ENCODE measurements around the gene GH2.
"Not testable (repeated sequence)": the region's sequence is repeated elsewhere in the genome, so short reads cannot be mapped to it uniquely, and the experiment has no call there.

Gene GH2

GRCh38 chr17:63920779-63921178 lies 39.0 kb upstream of the GH2 start:
- not testable (repeated sequence) for H3K4me1 ChIP-seq (ENCODE audit: control insufficient read depth in 2 of 2, insufficient read depth in 2 of 2, low read length in 2 of 2); H3K9me3 ChIP-seq (ENCODE audit: control insufficient read depth in 2 of 2, low read length in 2 of 2); H3K4me3 ChIP-seq (ENCODE audit: low read length in 2 of 2); H3K27ac ChIP-seq (ENCODE audit: low read depth in 2 of 2, low read length in 2 of 2); H3K27me3 ChIP-seq (ENCODE audit: control insufficient read depth in 2 of 2, insufficient read depth in 2 of 2, low read length in 2 of 2); H3K9ac ChIP-seq (ENCODE audit: low read depth in 1 of 2, low read length in 2 of 2); H3K36me3 ChIP-seq (ENCODE audit: control insufficient read depth in 2 of 2, insufficient read depth in 2 of 2, low read length in 2 of 2)

GRCh38 chr17:63920050-63920449 lies 38.3 kb upstream of the GH2 start:
- H3K9ac ChIP-seq (ENCODE audit: low read depth in 1 of 2, low read length in 2 of 2); H3K27me3 ChIP-seq (ENCODE audit: control insufficient read depth in 2 of 2, insufficient read depth in 2 of 2, low read length in 2 of 2); H3K27ac ChIP-seq (ENCODE audit: low read depth in 2 of 2, low read length in 2 of 2); H3K36me3 ChIP-seq (ENCODE audit: control insufficient read depth in 2 of 2, insufficient read depth in 2 of 2, low read length in 2 of 2); H3K4me1 ChIP-seq (ENCODE audit: control insufficient read depth in 2 of 2, insufficient read depth in 2 of 2, low read length in 2 of 2); H3K9me3 ChIP-seq (ENCODE audit: control insufficient read depth in 2 of 2, low read length in 2 of 2); H3K4me3 ChIP-seq (ENCODE audit: low read length in 2 of 2): not testable (repeated sequence)

DNA sequence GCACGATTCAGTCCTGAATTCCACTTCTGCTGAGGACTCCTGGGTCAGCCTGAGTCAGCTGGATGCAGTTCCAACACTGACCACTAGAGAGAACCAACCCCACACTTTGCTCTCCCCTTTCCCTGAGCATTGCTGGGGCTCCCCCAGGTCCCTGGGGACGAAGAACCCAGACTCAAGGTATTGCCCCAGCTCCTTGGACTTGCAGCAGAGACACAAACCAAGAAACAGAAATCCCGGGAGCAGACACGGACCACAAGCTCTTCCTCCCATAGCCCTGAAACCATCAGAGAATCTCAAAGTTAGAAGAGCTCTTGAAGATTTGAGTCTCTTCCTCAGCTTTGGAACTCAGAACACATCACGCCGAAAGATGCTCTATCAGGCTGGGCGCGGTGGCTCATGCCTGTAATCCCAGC lies 37.6 kb upstream of the GH2 start:
- no peaks in the 10 kb centered on the region for H3K36me3 ChIP-seq (ENCODE audit: control insufficient read depth in 2 of 2, insufficient read depth in 2 of 2, low read length in 2 of 2)

GRCh38 chr17:63918789-63919305 lies 37.1 kb upstream of the GH2 start, which contains the start of gene GH1:
GH1 (minus strand) TSS chr17:63918839; CDS start chr17:63918776, 63 bp downstream.
- not testable (repeated sequence) for H3K9ac ChIP-seq (ENCODE audit: low read depth in 1 of 2, low read length in 2 of 2); H3K4me1 ChIP-seq (ENCODE audit: control insufficient read depth in 2 of 2, insufficient read depth in 2 of 2, low read length in 2 of 2); H3K27ac ChIP-seq (ENCODE audit: low read depth in 2 of 2, low read length in 2 of 2); H3K36me3 ChIP-seq (ENCODE audit: control insufficient read depth in 2 of 2, insufficient read depth in 2 of 2, low read length in 2 of 2); H3K27me3 ChIP-seq (ENCODE audit: control insufficient read depth in 2 of 2, insufficient read depth in 2 of 2, low read length in 2 of 2); H3K9me3 ChIP-seq (ENCODE audit: control insufficient read depth in 2 of 2, low read length in 2 of 2); H3K4me3 ChIP-seq (ENCODE audit: low read length in 2 of 2)

More for the DNA sequence above, 37.6 kb upstream of the GH2 start:
- no peaks in the 10 kb centered on the region for H3K9me3 ChIP-seq (ENCODE audit: control insufficient read depth in 2 of 2, low read length in 2 of 2)
- H3K9ac ChIP-seq (ENCODE audit: low read depth in 1 of 2, low read length in 2 of 2): no peak overlapping the region
- no peak overlapping the region for H3K4me3 ChIP-seq (ENCODE audit: low read length in 2 of 2)
- no peaks in the 10 kb centered on the region for H3K4me1 ChIP-seq (ENCODE audit: control insufficient read depth in 2 of 2, insufficient read depth in 2 of 2, low read length in 2 of 2)
- H3K27me3 ChIP-seq (ENCODE audit: control insufficient read depth in 2 of 2, insufficient read depth in 2 of 2, low read length in 2 of 2): no peaks in the 10 kb centered on the region
- no peak overlapping the region for H3K27ac ChIP-seq (ENCODE audit: low read depth in 2 of 2, low read length in 2 of 2)

- Histone ChIP-seq H3K4me1 (ENCODE audit: control insufficient read depth in 2 of 2, insufficient read depth in 2 of 2, low read length in 2 of 2) (no peaks in the 10 kb centered on the region), H3K9me3 (ENCODE audit: control insufficient read depth in 2 of 2, low read length in 2 of 2) (no peaks in the 10 kb centered on the region), H3K27ac (ENCODE audit: low read depth in 2 of 2, low read length in 2 of 2) (no peak overlapping the region), H3K27me3 (ENCODE audit: control insufficient read depth in 2 of 2, insufficient read depth in 2 of 2, low read length in 2 of 2) (no peaks in the 10 kb centered on the region), H3K4me3 (ENCODE audit: low read length in 2 of 2) (no peak overlapping the region), H3K9ac (ENCODE audit: low read depth in 1 of 2, low read length in 2 of 2) (no peak overlapping the region), H3K36me3 (ENCODE audit: control insufficient read depth in 2 of 2, insufficient read depth in 2 of 2, low read length in 2 of 2) (no peaks in the 10 kb centered on the region)
Measured at GRCh38 chr17:63918305-63918704, 36.6 kb upstream of the GH2 start.

DNA sequence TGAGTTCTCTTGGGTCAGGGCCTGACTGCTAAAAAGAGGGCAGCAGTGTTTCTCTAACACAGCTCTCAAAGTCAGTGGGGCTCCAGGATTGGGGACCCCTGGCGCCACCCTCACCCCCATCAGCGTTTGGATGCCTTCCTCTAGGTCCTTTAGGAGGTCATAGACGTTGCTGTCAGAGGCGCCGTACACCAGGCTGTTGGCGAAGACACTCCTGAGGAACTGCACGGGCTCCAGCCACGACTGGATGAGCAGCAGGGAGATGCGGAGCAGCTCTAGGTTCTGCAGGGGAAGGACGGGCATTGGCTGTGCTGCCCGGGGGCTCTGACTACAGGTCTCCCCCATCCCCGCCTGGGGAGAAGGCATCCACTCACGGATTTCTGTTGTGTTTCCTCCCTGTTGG lies 35.9 kb upstream of the GH2 start:
- H3K27me3 ChIP-seq (ENCODE audit: control insufficient read depth in 2 of 2, insufficient read depth in 2 of 2, low read length in 2 of 2): no peaks in the 10 kb centered on the region
- no peak overlapping the region for H3K9ac ChIP-seq (ENCODE audit: low read depth in 1 of 2, low read length in 2 of 2)
- no peak overlapping the region for H3K27ac ChIP-seq (ENCODE audit: low read depth in 2 of 2, low read length in 2 of 2)
- H3K4me1 ChIP-seq (ENCODE audit: control insufficient read depth in 2 of 2, insufficient read depth in 2 of 2, low read length in 2 of 2): no peaks in the 10 kb centered on the region
- no peak overlapping the region for H3K4me3 ChIP-seq (ENCODE audit: low read length in 2 of 2)
- no peaks in the 10 kb centered on the region for H3K9me3 ChIP-seq (ENCODE audit: control insufficient read depth in 2 of 2, low read length in 2 of 2)
- no peaks in the 10 kb centered on the region for H3K36me3 ChIP-seq (ENCODE audit: control insufficient read depth in 2 of 2, insufficient read depth in 2 of 2, low read length in 2 of 2)

DNA sequence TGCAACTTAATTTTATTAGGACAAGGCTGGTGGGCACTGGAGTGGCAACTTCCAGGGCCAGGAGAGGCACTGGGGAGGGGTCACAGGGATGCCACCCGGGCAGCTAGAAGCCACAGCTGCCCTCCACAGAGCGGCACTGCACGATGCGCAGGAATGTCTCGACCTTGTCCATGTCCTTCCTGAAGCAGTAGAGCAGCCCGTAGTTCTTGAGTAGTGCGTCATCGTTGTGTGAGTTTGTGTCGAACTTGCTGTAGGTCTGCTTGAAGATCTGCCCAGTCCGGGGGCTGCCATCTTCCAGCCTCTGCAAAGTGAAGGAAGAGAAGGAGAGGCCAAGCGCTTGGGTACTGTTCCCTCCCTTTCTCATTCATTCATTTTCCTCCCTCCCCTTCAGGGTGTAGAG lies 35.5 kb upstream of the GH2 start:
- H3K27ac ChIP-seq (ENCODE audit: low read depth in 2 of 2, low read length in 2 of 2); H3K9ac ChIP-seq (ENCODE audit: low read depth in 1 of 2, low read length in 2 of 2); H3K36me3 ChIP-seq (ENCODE audit: control insufficient read depth in 2 of 2, insufficient read depth in 2 of 2, low read length in 2 of 2); H3K27me3 ChIP-seq (ENCODE audit: control insufficient read depth in 2 of 2, insufficient read depth in 2 of 2, low read length in 2 of 2); H3K4me3 ChIP-seq (ENCODE audit: low read length in 2 of 2); H3K4me1 ChIP-seq (ENCODE audit: control insufficient read depth in 2 of 2, insufficient read depth in 2 of 2, low read length in 2 of 2); H3K9me3 ChIP-seq (ENCODE audit: control insufficient read depth in 2 of 2, low read length in 2 of 2): not testable (repeated sequence)

- H3K36me3 ChIP-seq (ENCODE audit: control insufficient read depth in 2 of 2, insufficient read depth in 2 of 2, low read length in 2 of 2): no peaks in the 10 kb centered on the region
- H3K27ac ChIP-seq (ENCODE audit: low read depth in 2 of 2, low read length in 2 of 2): no peak overlapping the region
- no peaks in the 10 kb centered on the region for H3K27me3 ChIP-seq (ENCODE audit: control insufficient read depth in 2 of 2, insufficient read depth in 2 of 2, low read length in 2 of 2)
- H3K9ac ChIP-seq (ENCODE audit: low read depth in 1 of 2, low read length in 2 of 2): no peak overlapping the region
- H3K4me3 ChIP-seq (ENCODE audit: low read length in 2 of 2): no peak overlapping the region
- H3K9me3 ChIP-seq (ENCODE audit: control insufficient read depth in 2 of 2, low read length in 2 of 2): no peaks in the 10 kb centered on the region
- no peaks in the 10 kb centered on the region for H3K4me1 ChIP-seq (ENCODE audit: control insufficient read depth in 2 of 2, insufficient read depth in 2 of 2, low read length in 2 of 2)
Measured at GRCh38 chr17:63916566-63917185, 34.9 kb upstream of the GH2 start.

GRCh38 chr17:63915753-63916152 lies 34.0 kb upstream of the GH2 start:
- not testable (repeated sequence) for H3K4me3 ChIP-seq (ENCODE audit: low read length in 2 of 2); H3K27me3 ChIP-seq (ENCODE audit: control insufficient read depth in 2 of 2, insufficient read depth in 2 of 2, low read length in 2 of 2); H3K27ac ChIP-seq (ENCODE audit: low read depth in 2 of 2, low read length in 2 of 2); H3K4me1 ChIP-seq (ENCODE audit: control insufficient read depth in 2 of 2, insufficient read depth in 2 of 2, low read length in 2 of 2); H3K36me3 ChIP-seq (ENCODE audit: control insufficient read depth in 2 of 2, insufficient read depth in 2 of 2, low read length in 2 of 2); H3K9me3 ChIP-seq (ENCODE audit: control insufficient read depth in 2 of 2, low read length in 2 of 2); H3K9ac ChIP-seq (ENCODE audit: low read depth in 1 of 2, low read length in 2 of 2)

DNA sequence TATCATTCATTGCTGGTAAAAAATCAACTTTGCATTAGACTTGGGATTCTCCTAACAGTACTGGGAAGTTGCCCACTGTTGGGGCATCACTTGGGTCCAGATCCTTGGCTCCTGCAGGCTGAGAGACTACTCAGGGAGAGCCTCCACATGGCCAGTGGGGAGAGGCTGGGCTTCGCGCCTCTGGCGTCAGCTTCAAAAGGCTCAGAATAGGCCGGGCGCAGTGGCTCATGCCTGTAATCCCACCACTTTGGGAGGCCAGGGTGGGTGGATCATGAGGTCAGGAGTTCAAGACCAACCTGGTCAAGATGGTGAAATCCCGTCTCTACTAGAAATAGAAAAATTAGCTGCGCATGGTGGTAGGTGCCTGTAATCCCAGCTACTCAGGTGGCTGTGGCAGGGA lies 32.7 kb upstream of the GH2 start:
- no peaks in the 10 kb centered on the region for H3K36me3 ChIP-seq (ENCODE audit: control insufficient read depth in 2 of 2, insufficient read depth in 2 of 2, low read length in 2 of 2)
- no peaks in the 10 kb centered on the region for H3K9me3 ChIP-seq (ENCODE audit: control insufficient read depth in 2 of 2, low read length in 2 of 2)
- H3K27me3 ChIP-seq (ENCODE audit: control insufficient read depth in 2 of 2, insufficient read depth in 2 of 2, low read length in 2 of 2): no peaks in the 10 kb centered on the region
- H3K4me1 ChIP-seq (ENCODE audit: control insufficient read depth in 2 of 2, insufficient read depth in 2 of 2, low read length in 2 of 2): no peaks in the 10 kb centered on the region
- no peak overlapping the region for H3K4me3 ChIP-seq (ENCODE audit: low read length in 2 of 2)
- H3K9ac ChIP-seq (ENCODE audit: low read depth in 1 of 2, low read length in 2 of 2): no peak overlapping the region
- no peak overlapping the region for H3K27ac ChIP-seq (ENCODE audit: low read depth in 2 of 2, low read length in 2 of 2)

- Histone ChIP-seq H3K4me3 (ENCODE audit: low read length in 2 of 2) (no peak overlapping the region), H3K27me3 (ENCODE audit: control insufficient read depth in 2 of 2, insufficient read depth in 2 of 2, low read length in 2 of 2) (no peaks in the 10 kb centered on the region), H3K36me3 (ENCODE audit: control insufficient read depth in 2 of 2, insufficient read depth in 2 of 2, low read length in 2 of 2) (no peaks in the 10 kb centered on the region), H3K9ac (ENCODE audit: low read depth in 1 of 2, low read length in 2 of 2) (no peak overlapping the region), H3K9me3 (ENCODE audit: control insufficient read depth in 2 of 2, low read length in 2 of 2) (no peaks in the 10 kb centered on the region), H3K4me1 (ENCODE audit: control insufficient read depth in 2 of 2, insufficient read depth in 2 of 2, low read length in 2 of 2) (no peaks in the 10 kb centered on the region), H3K27ac (ENCODE audit: low read depth in 2 of 2, low read length in 2 of 2) (no peak overlapping the region)
Measured at GRCh38 chr17:63911657-63912100, 29.9 kb upstream of the GH2 start.
